ENCODE results near the gene AK9.
A peak's percentile ranks its signal among the peaks of the same experiment; 100 is the strongest.

The AK9 gene

GRCh38 chr6:109458774-109459531 is 232.0 kb downstream of the AK9 start:
- peak in 3 of 51 donors; percentile 13 to 20 (median 18) for DNase-seq

- DNase-seq = peak in 1 of 51 donors; percentile 18
Measured at GRCh38 chr6:109457562-109457996, 233.4 kb downstream of the AK9 start.

- DNase-seq = peak in 22 of 51 donors; percentile 11 to 62 (median 34)
Measured at GRCh38 chr6:109456710-109457561, 234.1 kb downstream of the AK9 start.

- peak in 3 of 51 donors; percentile 47 to 69 (median 55) for DNase-seq
Measured at GRCh38 chr6:109456111-109456583, 234.9 kb downstream of the AK9 start.

GRCh38 chr6:109455437-109456110 is 235.4 kb downstream of the AK9 start, which contains the start of gene MICAL1:
Gene MICAL1 (minus strand): TSS chr6:109455772. CDS start chr6:109454196, 1,576 bp downstream.
- peak in 36 of 51 donors; percentile 13 to 78 (median 52) for DNase-seq

- DNase-seq = peak in 30 of 51 donors; percentile 19 to 71 (median 38)
Measured at GRCh38 chr6:109454496-109455436, 236.2 kb downstream of the AK9 start.

GRCh38 chr6:109453594-109454495 is 237.2 kb downstream of the AK9 start:
- peak in 1 of 51 donors; percentile 29 for DNase-seq

- no peak for DNase-seq
Measured at GRCh38 chr6:109453156-109453555, 237.8 kb downstream of the AK9 start.

GRCh38 chr6:109452181-109452580 is 238.8 kb downstream of the AK9 start:
- DNase-seq = no peak

GRCh38 chr6:109451376-109451775 is 239.6 kb downstream of the AK9 start:
- no peak for DNase-seq

GRCh38 chr6:109450801-109451200 is 240.2 kb downstream of the AK9 start:
- no peak for DNase-seq

GRCh38 chr6:109449795-109450673 is 241.0 kb downstream of the AK9 start:
- no peak for DNase-seq

GRCh38 chr6:109449064-109449794 is 241.8 kb downstream of the AK9 start:
- DNase-seq = no peak

GRCh38 chr6:109448615-109449014 is 242.4 kb downstream of the AK9 start:
- no peak for DNase-seq

- DNase-seq = no peak
Measured at GRCh38 chr6:109447878-109448555, 243.0 kb downstream of the AK9 start.

- DNase-seq = no peak
Measured at GRCh38 chr6:109447087-109447486, 243.9 kb downstream of the AK9 start.

- DNase-seq = no peak
Measured at GRCh38 chr6:109446541-109446940, 244.5 kb downstream of the AK9 start.
